Mesenchymal stem cell (in vitro differentiated cells and primary cell): Measurements from ENCODE around the gene BRMS1L.

ENCODE experiments used
- DNase-seq: peaks from one replicate; pipeline ENCODE4 v3.0.0-alpha.2; 2013
- H2AFZ ChIP-seq: one replicate; pipeline ENCODE4 v1.6.1; 2013; ENCODE audit warnings: low read depth, mild to moderate bottlenecking, control low read depth, inconsistent platforms, low read length, moderate library complexity
- H2AK5ac ChIP-seq: 2 replicates; pipeline ENCODE4 v1.6.1; 2013; ENCODE audit warnings: low read length, moderate library complexity, mild to moderate bottlenecking, inconsistent platforms; ENCODE audit not compliant: severe bottlenecking
- H2BK120ac ChIP-seq: one replicate; pipeline ENCODE4 v1.6.1; 2013; ENCODE audit warnings: low read depth, mild to moderate bottlenecking, inconsistent platforms, low read length, moderate library complexity
- H2BK12ac ChIP-seq, 2 experiments: one replicate each; pipeline ENCODE4 v1.6.1; 2013; ENCODE audit warnings: inconsistent platforms in 2 of 2, low read length in 2 of 2, mild to moderate bottlenecking in 2 of 2, moderate library complexity in 2 of 2, control low read depth in 1 of 2
- H2BK15ac ChIP-seq: one replicate; pipeline ENCODE4 v1.6.1; 2013; ENCODE audit warnings: mild to moderate bottlenecking, low read depth, inconsistent platforms; ENCODE audit not compliant: poor library complexity, severe bottlenecking
- H2BK5ac ChIP-seq: 2 replicates; pipeline ENCODE4 v1.6.1; 2013; ENCODE audit warnings: low read depth, mild to moderate bottlenecking, low read length, control low read depth, inconsistent platforms; ENCODE audit not compliant: poor library complexity, severe bottlenecking
- H3K14ac ChIP-seq, 2 experiments: one replicate each; pipeline ENCODE4 v1.6.1; 2013; ENCODE audit warnings: inconsistent platforms in 2 of 2, low read length in 2 of 2, control low read depth in 1 of 2, mild to moderate bottlenecking in 1 of 2, moderate library complexity in 1 of 2
- H3K18ac ChIP-seq, 2 experiments: one replicate each; pipeline ENCODE4 v1.6.1; 2013; ENCODE audit warnings: inconsistent platforms in 2 of 2, low read length in 2 of 2, control low read depth in 1 of 2, low read depth in 1 of 2, mild to moderate bottlenecking in 1 of 2
- H3K23ac ChIP-seq, 2 experiments: one replicate each; pipeline ENCODE4 v1.6.1; 2013; ENCODE audit warnings: inconsistent platforms in 2 of 2, low read length in 2 of 2, mild to moderate bottlenecking in 2 of 2, moderate library complexity in 2 of 2, control low read depth in 1 of 2
- H3K27ac ChIP-seq: 2 replicates; pipeline ENCODE4 v1.5.1; 2013; ENCODE audit warnings: mild to moderate bottlenecking, moderate library complexity, low read length, control low read depth, inconsistent platforms; ENCODE audit not compliant: poor library complexity, severe bottlenecking
- H3K27me3 ChIP-seq, 2 experiments: 2 replicates each; pipeline versions ENCODE4 v1.6.1 to v1.7.0; 2013; ENCODE audit warnings: low read length in 2 of 2, mild to moderate bottlenecking in 2 of 2, moderate library complexity in 2 of 2, control low read depth in 1 of 2, inconsistent platforms in 1 of 2; ENCODE audit not compliant: control insufficient read depth in 1 of 2, insufficient read depth in 1 of 2
- H3K36me3 ChIP-seq, 2 experiments: 2 replicates each; pipeline versions ENCODE4 v1.6.1 to v1.7.0; 2013; ENCODE audit warnings: low read length in 2 of 2, control low read depth in 1 of 2, inconsistent platforms in 1 of 2, low read depth in 1 of 2, mild to moderate bottlenecking in 1 of 2; ENCODE audit not compliant: insufficient read depth in 2 of 2, control insufficient read depth in 1 of 2
- H3K4ac ChIP-seq, 2 experiments: one replicate each; pipeline ENCODE4 v1.6.1; 2013; ENCODE audit warnings: inconsistent platforms in 2 of 2, low read length in 2 of 2, mild to moderate bottlenecking in 2 of 2, moderate library complexity in 2 of 2, control low read depth in 1 of 2, low read depth in 1 of 2
- H3K4me1 ChIP-seq: 2 replicates; pipeline ENCODE4 v1.6.1; 2013; ENCODE audit warnings: low read depth, low read length, control low read depth; ENCODE audit not compliant: control insufficient read depth, insufficient read depth
- H3K4me2 ChIP-seq: 2 replicates; pipeline ENCODE4 v1.6.1; 2013; ENCODE audit warnings: low read length, mild to moderate bottlenecking, inconsistent platforms; ENCODE audit not compliant: poor library complexity, severe bottlenecking
- H3K4me3 ChIP-seq, 2 experiments: 2 replicates each; pipeline versions ENCODE4 v1.5.1 to v1.7.0; 2013; ENCODE audit warnings: low read length in 2 of 2, mild to moderate bottlenecking in 2 of 2, control low read depth in 1 of 2, low read depth in 1 of 2; ENCODE audit not compliant: insufficient read depth in 1 of 2
- H3K79me1 ChIP-seq: replicated peaks from 2 replicates; pipeline ENCODE4 v1.6.1; 2013; ENCODE audit warnings: mild to moderate bottlenecking, control low read depth, low read length, inconsistent platforms; ENCODE audit not compliant: poor library complexity, severe bottlenecking
- H3K9ac ChIP-seq: 2 replicates; pipeline ENCODE4 v1.7.0; 2013; ENCODE audit warnings: mild to moderate bottlenecking, low read length, moderate library complexity
- H3K9me3 ChIP-seq: 2 replicates; pipeline ENCODE4 v1.7.0; 2013; ENCODE audit warnings: mild to moderate bottlenecking, low read length; ENCODE audit not compliant: control insufficient read depth
- H4K8ac ChIP-seq: one replicate; pipeline ENCODE4 v1.6.1; 2013; ENCODE audit warnings: inconsistent platforms, mild to moderate bottlenecking, low read length, moderate library complexity
- H4K91ac ChIP-seq: one replicate; pipeline ENCODE4 v1.6.1; 2013; ENCODE audit warnings: mild to moderate bottlenecking, low read length, inconsistent platforms
- WGBS: methylation state at CpG from one replicate; pipeline ENCODE4 v1.1.7; 2013; ENCODE audit warnings: mixed read lengths; 5-methylcytosine and 5-hydroxymethylcytosine counted together

BRMS1L gene

DNA sequence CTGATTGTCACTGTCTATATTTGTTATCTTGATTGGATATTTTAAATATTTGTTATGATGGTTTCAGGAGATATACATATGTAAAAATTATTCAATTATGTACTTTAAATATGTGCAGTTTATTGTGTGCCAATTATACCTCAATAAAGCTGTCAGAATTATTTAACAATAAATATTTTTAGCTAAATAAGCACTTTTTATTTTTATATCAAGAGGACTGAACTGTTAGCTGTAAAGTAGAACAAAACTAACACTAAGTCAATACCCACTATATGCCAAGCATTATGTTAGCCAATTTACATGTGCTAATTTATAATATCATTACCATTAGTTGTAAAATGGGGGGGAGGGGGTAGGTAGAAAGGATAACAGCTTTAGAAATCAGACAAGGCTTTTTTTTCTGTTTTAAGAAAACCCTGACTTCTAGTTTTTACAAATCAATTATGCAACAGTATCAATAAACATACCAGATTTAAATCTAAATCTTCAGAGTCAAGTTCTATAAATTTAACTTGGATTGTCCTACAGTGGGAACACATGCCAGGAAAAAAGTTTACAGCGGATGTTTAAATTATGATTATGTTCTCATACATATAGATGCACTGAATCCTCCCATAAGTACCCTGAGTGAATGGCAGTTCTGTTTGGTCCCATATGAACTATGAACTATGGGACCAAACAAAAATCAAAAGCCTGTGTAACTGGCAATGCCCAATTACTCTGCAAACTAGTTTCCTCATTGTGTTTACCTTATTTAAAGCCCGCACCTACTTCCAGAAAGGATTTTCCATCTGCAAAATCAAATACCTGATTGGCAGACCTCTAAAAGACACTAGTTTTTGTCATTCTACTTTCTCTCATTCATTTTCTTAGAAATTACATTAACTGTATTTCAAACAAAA, 19.9 kb upstream of the BRMS1L start:
- Histone ChIP-seq H3K23ac (no peak overlapping the region), H2BK5ac (no peak overlapping the region), H2BK15ac (no peak overlapping the region), H2BK12ac (no peak overlapping the region), H3K18ac (no peak overlapping the region), H3K9ac (peak overlapping the region; percentile 94), H3K4me2 (no peak overlapping the region), H2AK5ac (no peak overlapping the region), H3K4me1 (no peaks in the 10 kb centered on the region), H2AFZ (no peak overlapping the region), H2BK120ac (no peak overlapping the region), H4K8ac (no peak overlapping the region), H3K4me3 (peak overlapping the region in 1 of 2 experiments; percentile 95), H3K36me3 (no peaks in the 10 kb centered on the region), H3K14ac (no peak overlapping the region), H3K79me1 (peaks cover 13% of the 10 kb centered on the region), H3K27ac (no peak overlapping the region), H3K27me3 (no peaks in the 10 kb centered on the region), H3K4ac (no peak overlapping the region), H4K91ac (no peak overlapping the region), H3K9me3 (no peaks in the 10 kb centered on the region)
- no peak for DNase-seq
- WGBS, result 90% methylated on average over 1 of the region's 2 CpGs

DNA sequence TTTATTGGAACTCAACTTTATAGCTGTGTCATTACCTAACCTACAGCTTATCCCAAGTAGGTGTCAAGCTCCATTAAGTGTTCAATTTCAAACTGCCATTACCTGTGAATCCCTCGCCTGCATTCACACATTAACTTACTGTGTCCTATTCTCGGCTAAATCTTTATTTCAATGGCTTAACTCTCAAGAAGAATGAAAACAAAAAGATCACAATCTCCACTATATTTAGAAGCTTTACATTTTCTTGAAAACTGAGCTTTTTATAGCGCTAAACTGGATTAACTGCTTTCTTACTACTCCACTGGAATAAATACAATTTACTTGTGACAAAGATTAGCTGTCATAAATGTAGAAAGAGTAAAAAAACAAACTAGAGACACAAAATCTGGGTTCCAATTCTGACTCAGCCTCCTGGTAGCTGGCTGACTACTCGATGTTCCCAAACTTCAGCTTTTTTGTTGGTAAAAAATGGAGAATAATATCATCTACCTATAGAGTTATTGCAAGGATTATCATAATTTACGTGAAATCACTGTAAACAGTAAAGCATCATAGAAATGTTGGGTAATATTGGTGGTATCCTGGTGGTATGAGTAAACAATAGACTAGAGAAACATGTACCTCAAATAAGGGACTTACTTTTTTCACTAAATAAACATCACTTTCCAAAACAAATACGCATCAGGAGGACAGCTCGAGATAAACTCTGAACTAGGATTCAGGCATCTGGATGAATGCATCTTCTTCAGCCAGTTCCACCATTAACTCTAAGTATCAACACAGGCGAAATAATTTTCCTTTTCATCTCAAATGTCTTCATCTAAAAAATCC, 18.8 kb upstream of the BRMS1L start:
- no peaks in the 10 kb centered on the region for H3K9me3 ChIP-seq
- no peak overlapping the region for H2BK12ac ChIP-seq
- no peak overlapping the region for H3K14ac ChIP-seq
- no peak overlapping the region for H2AFZ ChIP-seq
- no peaks in the 10 kb centered on the region for H3K36me3 ChIP-seq
- H3K23ac ChIP-seq, result no peak overlapping the region
- WGBS, result 74% methylated on average over 5 of the region's 8 CpGs
- no peak overlapping the region for H2BK5ac ChIP-seq
- no peak overlapping the region for H4K8ac ChIP-seq
- no peak overlapping the region for H2BK120ac ChIP-seq
- H3K27me3 ChIP-seq, result no peaks in the 10 kb centered on the region
- no peak overlapping the region for H3K4me2 ChIP-seq
- peaks cover 12% of the 10 kb centered on the region for H3K79me1 ChIP-seq
- no peak overlapping the region for H3K4ac ChIP-seq
- no peak overlapping the region for H2AK5ac ChIP-seq
- H3K4me1 ChIP-seq, result no peaks in the 10 kb centered on the region
- H3K18ac ChIP-seq, result no peak overlapping the region
- H4K91ac ChIP-seq, result no peak overlapping the region
- H3K4me3 ChIP-seq, result peak overlapping the region in 1 of 2 experiments; percentile 95
- H3K27ac ChIP-seq, result no peak overlapping the region
- no peak for DNase-seq
- H2BK15ac ChIP-seq, result no peak overlapping the region
- H3K9ac ChIP-seq, result peak overlapping the region; percentile 94

DNA sequence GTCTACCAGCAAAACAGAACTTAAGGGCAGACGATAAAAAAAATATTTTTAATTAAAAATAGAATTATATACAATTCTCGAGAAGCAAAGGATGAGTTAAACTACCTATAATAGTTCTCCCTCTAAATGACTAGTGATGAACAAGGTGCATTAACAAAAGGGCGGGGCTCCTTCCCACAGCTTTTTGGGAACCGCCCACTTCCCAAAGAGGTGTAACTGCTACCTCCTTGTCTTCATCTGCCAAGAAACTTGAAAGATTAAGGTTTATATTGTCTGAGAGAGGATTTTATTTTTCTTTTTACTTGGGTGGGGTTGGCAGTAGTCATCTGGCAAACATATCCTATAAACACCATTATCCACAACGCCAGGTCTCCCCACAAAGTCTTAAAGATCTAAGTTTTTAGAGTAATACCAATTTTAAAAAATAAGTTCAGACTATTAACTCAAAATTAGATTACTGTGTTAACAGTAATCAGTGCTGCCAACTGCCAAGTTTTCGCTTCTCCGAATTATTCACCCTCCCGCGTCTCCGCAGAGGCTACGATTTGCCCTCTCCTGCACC, 18.0 kb upstream of the BRMS1L start:
- Histone ChIP-seq H2BK15ac (peak overlapping the region; percentile 69), H2AK5ac (no peak overlapping the region), H4K8ac (peak overlapping the region; percentile 64), H2BK5ac (no peak overlapping the region), H3K23ac (no peak overlapping the region), H2BK120ac (no peak overlapping the region), H3K4me2 (peak overlapping the region; percentile 84), H3K27me3 (no peaks in the 10 kb centered on the region), H3K18ac (no peak overlapping the region), H3K4me3 (peak overlapping the region; percentile 70 to 95), H3K14ac (no peak overlapping the region), H3K9me3 (no peaks in the 10 kb centered on the region), H3K9ac (peak overlapping the region; percentile 94), H3K27ac (peak overlapping the region; percentile 56), H2BK12ac (no peak overlapping the region), H3K36me3 (no peaks in the 10 kb centered on the region), H3K4me1 (no peaks in the 10 kb centered on the region), H4K91ac (peak overlapping the region; percentile 90), H3K4ac (no peak overlapping the region), H2AFZ (peak overlapping the region; percentile 2), H3K79me1 (peaks cover 9% of the 10 kb centered on the region)
- 0% methylated on average over 7 of the region's 11 CpGs for WGBS
- peak; percentile 15 for DNase-seq
